Tibial nerve (tissue), 3 donors: ENCODE measurements around the gene PERCC1.

Source experiments
- POLR2A ChIP-seq, 2 donors: fragments of 450-650 bp; IDR thresholded peaks; one replicate each; pipeline ENCODE4 v1.6.1; 2017; ENCODE audit warnings: antibody characterized with exemption in 2 of 2, mild to moderate bottlenecking in 2 of 2, moderate library complexity in 2 of 2
- TF ChIP-seq, protein P1 (sequence below), 5 experiments: fragments of 200-600 bp in 3 of 5; fragments of 450-650 bp in 2 of 5; sonication (generic) in 3 of 5; IDR thresholded peaks; one replicate each; pipeline ENCODE4 v1.5.1; 2016 to 2019; ENCODE audit warnings: antibody characterized with exemption in 5 of 5, mild to moderate bottlenecking in 3 of 5, moderate library complexity in 2 of 5

GRCh38 chr16:1394367-1394951 lies 36.4 kb upstream of the PERCC1 start:
- TF ChIP-seq, protein P1, sequence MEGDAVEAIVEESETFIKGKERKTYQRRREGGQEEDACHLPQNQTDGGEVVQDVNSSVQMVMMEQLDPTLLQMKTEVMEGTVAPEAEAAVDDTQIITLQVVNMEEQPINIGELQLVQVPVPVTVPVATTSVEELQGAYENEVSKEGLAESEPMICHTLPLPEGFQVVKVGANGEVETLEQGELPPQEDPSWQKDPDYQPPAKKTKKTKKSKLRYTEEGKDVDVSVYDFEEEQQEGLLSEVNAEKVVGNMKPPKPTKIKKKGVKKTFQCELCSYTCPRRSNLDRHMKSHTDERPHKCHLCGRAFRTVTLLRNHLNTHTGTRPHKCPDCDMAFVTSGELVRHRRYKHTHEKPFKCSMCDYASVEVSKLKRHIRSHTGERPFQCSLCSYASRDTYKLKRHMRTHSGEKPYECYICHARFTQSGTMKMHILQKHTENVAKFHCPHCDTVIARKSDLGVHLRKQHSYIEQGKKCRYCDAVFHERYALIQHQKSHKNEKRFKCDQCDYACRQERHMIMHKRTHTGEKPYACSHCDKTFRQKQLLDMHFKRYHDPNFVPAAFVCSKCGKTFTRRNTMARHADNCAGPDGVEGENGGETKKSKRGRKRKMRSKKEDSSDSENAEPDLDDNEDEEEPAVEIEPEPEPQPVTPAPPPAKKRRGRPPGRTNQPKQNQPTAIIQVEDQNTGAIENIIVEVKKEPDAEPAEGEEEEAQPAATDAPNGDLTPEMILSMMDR (IDR thresholded peaks at IDR 0.05) = no peak
- no peak for TF ChIP-seq POLR2A (IDR thresholded peaks at IDR 0.05)
